GM19324 (cell line): ENCODE results near the gene AKAP13.
"Not testable (repeated sequence)": the region's sequence is repeated elsewhere in the genome, so short reads cannot be mapped to it uniquely, and the experiment has no call there.

Experiments used
- ATAC-seq: cut with Tn5 transposase; IDR thresholded peaks from one replicate; pipeline ENCODE4 v1.9.1; 2021; ENCODE audit warnings: mild to moderate bottlenecking, moderate library complexity; ENCODE audit not compliant: unreplicated experiment, low FRiP score

AKAP13 gene

GRCh38 chr15:85470563-85471271 is 90.3 kb downstream of the AKAP13 start:
- no peak for ATAC-seq

GRCh38 chr15:85472349-85472748 is 91.9 kb downstream of the AKAP13 start:
- no peak for ATAC-seq

GRCh38 chr15:85473455-85473854 is 93.1 kb downstream of the AKAP13 start:
- ATAC-seq = no peak

GRCh38 chr15:85474700-85475316 is 94.4 kb downstream of the AKAP13 start:
- peak; percentile 69 for ATAC-seq

- ATAC-seq = peak; percentile 79
These were observed 94.9 kb downstream of the AKAP13 start for GRCh38 chr15:85475317-85475701.

- ATAC-seq = peak; percentile 16
These were observed 95.3 kb downstream of the AKAP13 start for GRCh38 chr15:85475711-85476110.

- ATAC-seq = no peak
These were observed 96.7 kb downstream of the AKAP13 start for GRCh38 chr15:85477061-85477460.

- ATAC-seq = no peak
These were observed 97.3 kb downstream of the AKAP13 start for GRCh38 chr15:85477730-85478129.

GRCh38 chr15:85479071-85479647 is 98.8 kb downstream of the AKAP13 start:
- ATAC-seq = no peak

- no peak for ATAC-seq
These were observed 100.5 kb downstream of the AKAP13 start for GRCh38 chr15:85480923-85481322.

GRCh38 chr15:85481543-85481942 is 101.1 kb downstream of the AKAP13 start:
- ATAC-seq = not testable (repeated sequence)

- ATAC-seq = no peak
These were observed 102.5 kb downstream of the AKAP13 start for GRCh38 chr15:85482894-85483293.

GRCh38 chr15:85483955-85484354 is 103.6 kb downstream of the AKAP13 start:
- not testable (repeated sequence) for ATAC-seq

- ATAC-seq = not testable (repeated sequence)
These were observed 104.5 kb downstream of the AKAP13 start for GRCh38 chr15:85484923-85485322.

- peak; percentile 49 for ATAC-seq
These were observed 105.7 kb downstream of the AKAP13 start for GRCh38 chr15:85485956-85486567.

- ATAC-seq = not testable (repeated sequence)
These were observed 107.4 kb downstream of the AKAP13 start for GRCh38 chr15:85487796-85488195.

GRCh38 chr15:85488997-85489396 is 108.6 kb downstream of the AKAP13 start:
- ATAC-seq = no peak

GRCh38 chr15:85489773-85490493 is 109.5 kb downstream of the AKAP13 start:
- ATAC-seq = no peak

- no peak for ATAC-seq
These were observed 110.5 kb downstream of the AKAP13 start for GRCh38 chr15:85490856-85491255.

- no peak for ATAC-seq
These were observed 111.3 kb downstream of the AKAP13 start for GRCh38 chr15:85491691-85492090.

GRCh38 chr15:85492406-85492805 is 112.0 kb downstream of the AKAP13 start:
- ATAC-seq = no peak
